ENCODE measurements around the gene SEC24D. TPM values are rescaled to one million over a fixed set of nuclear protein-coding genes. Genes with fewer than 3 reads are reported as not detected.

SEC24D gene
- total RNA-seq, 1 experiment from 2014 or later: 61.5 TPM

- H3K4me1 Mint-ChIP-seq: no peaks in the 10 kb centered on the region
- H4K20me1 ChIP-seq (ENCODE audit: control insufficient read depth, insufficient read depth, insufficient read length): no peaks in the 10 kb centered on the region
- H2BK5ac ChIP-seq (ENCODE audit: insufficient read length, low read length): no peak overlapping the region
- H3K18ac ChIP-seq (ENCODE audit: insufficient read length, low read depth, low read length): no peak overlapping the region
- H3K79me2 ChIP-seq (ENCODE audit: insufficient read depth, low read length): 0 out of 2 replicates have a peak, but pooled peaks cover 2% of the 10 kb centered on the region
- H3K23me2 ChIP-seq (ENCODE audit: insufficient read length, low read depth, low read length, poor library complexity, severe bottlenecking): no peaks in the 10 kb centered on the region
- no peak for DNase-seq
- no peak overlapping the region for H4K8ac ChIP-seq (replicated peaks; ENCODE audit: insufficient read length, low read depth, low read length)
- no peaks in the 10 kb centered on the region for H3K9me3 ChIP-seq (ENCODE audit: control insufficient read depth, low read depth, low read length)
- no peak overlapping the region for H3K14ac ChIP-seq (ENCODE audit: insufficient read depth, low read length)
- H3K4me3 Mint-ChIP-seq: no peak overlapping the region
- H3K4ac ChIP-seq (ENCODE audit: low read depth, low read length): no peak overlapping the region
- H3K23ac ChIP-seq (ENCODE audit: insufficient read length, low read depth, low read length): no peak overlapping the region
- no peak overlapping the region for H3K9ac ChIP-seq (ENCODE audit: extremely low read depth, insufficient read length, low read length)
- no CpG with 5 or more reads among the region's 2 CpGs for WGBS (ENCODE audit: extremely low coverage, insufficient read length, low lambda C conversion rate)
- H2BK20ac ChIP-seq (ENCODE audit: low read depth, low read length, poor library complexity, severe bottlenecking): no peak overlapping the region
- no peak overlapping the region for H2BK120ac ChIP-seq (ENCODE audit: low read depth, low read length, poor library complexity, severe bottlenecking)
- no peak overlapping the region for H4K5ac ChIP-seq (ENCODE audit: insufficient read length, low read depth, low read length)
- H3T11ph ChIP-seq (ENCODE audit: low read length): no peak overlapping the region
- H3K27ac ChIP-seq (ENCODE audit: insufficient read length, low read depth, low read length): no peak overlapping the region
- no peak overlapping the region for H2AFZ ChIP-seq (ENCODE audit: low read length)
- no peak overlapping the region for H3K56ac ChIP-seq (ENCODE audit: insufficient read length, low read depth, low read length)
- no peaks in the 10 kb centered on the region for H3K9me3 Mint-ChIP-seq
- H3K27me3 ChIP-seq (ENCODE audit: insufficient read depth, low read length): no peaks in the 10 kb centered on the region
- no peak overlapping the region for H3K4me2 ChIP-seq (ENCODE audit: insufficient read depth, insufficient read length, low read length)
- H3K27ac Mint-ChIP-seq: no peak overlapping the region
- no peak overlapping the region for H2BK15ac ChIP-seq (ENCODE audit: low read depth, low read length)
- H3K36me3 Mint-ChIP-seq (ENCODE audit: insufficient read depth in 1 of 3, low read depth in 3 of 3): peaks cover 4 to 44% (median 41%) of the 10 kb centered on the region in 3 experiments; a peak in 6 of 7 replicates
- H3K79me1 ChIP-seq (ENCODE audit: insufficient read depth, low read depth, low read length, poor library complexity, severe bottlenecking): no peaks in the 10 kb centered on the region
- no peaks in the 10 kb centered on the region for H3K4me1 ChIP-seq (ENCODE audit: insufficient read depth, low read length)
- H4K91ac ChIP-seq (ENCODE audit: insufficient read length, low read depth, low read length): no peak overlapping the region
- H3K27me3 Mint-ChIP-seq (ENCODE audit: low read depth): no peaks in the 10 kb centered on the region
- no peak overlapping the region for H2AK5ac ChIP-seq (ENCODE audit: insufficient read length, low read length)
- TF ChIP-seq CTCF (conservative IDR thresholded peaks at IDR 0.05): no peak
- H2BK12ac ChIP-seq (ENCODE audit: insufficient read length, low read depth, low read length): no peak overlapping the region
Measured at GRCh38 chr4:118711052-118711451, 124.9 kb downstream of the SEC24D start.
